Motor neuron (in vitro differentiated cells): Measurements from ENCODE around the gene LTB. TPM values are rescaled to one million over a fixed set of nuclear protein-coding genes. Genes with fewer than 3 reads are reported as not detected.

Source experiments
- ATAC-seq, 8 experiments: fragments of 200-7000 bp; cut with Tn5 transposase; replicated peaks in 6 of 8; 2 replicates each; pipeline ENCODE4 v1.8.0; 2021; ENCODE audit warnings: mild to moderate bottlenecking in 8 of 8, moderate library complexity in 8 of 8
- H3K27ac ChIP-seq, 2 donors: fragments of 250-450 bp; sonication (Bioruptor Pico); 2 replicates each; pipeline ENCODE4 v1.9.0; 2021; ENCODE audit warnings: antibody characterized with exemption in 2 of 2, mild to moderate bottlenecking in 2 of 2, moderate library complexity in 1 of 2
- H3K4me1 ChIP-seq, 2 donors: fragments of 250-450 bp; sonication (Bioruptor Pico); replicated peaks in 1 of 2; 2 replicates each; pipeline ENCODE4 v1.6.1; 2021; ENCODE audit warnings: antibody characterized with exemption in 2 of 2, mild to moderate bottlenecking in 2 of 2, moderate library complexity in 1 of 2
- H3K4me3 ChIP-seq, 5 donors: fragments of 250-450 bp; sonication (Bioruptor Pico); 2 replicates each; pipeline ENCODE4 v1.9.0; 2021; ENCODE audit warnings: antibody characterized with exemption in 5 of 5, mild to moderate bottlenecking in 5 of 5, moderate library complexity in 4 of 5
- WGBS, 10 experiments: fragments of 450-650 bp; shearing (Covaris generic); methylation state at CpG; one replicate each; pipeline ENCODE4 v1.0.0; 2022; 5-methylcytosine and 5-hydroxymethylcytosine counted together
- in situ Hi-C, 9 experiments: fragments of 400-800 bp; cut with MboI; loops; one replicate each; pipeline ENCODE4 v1.15.0; 2021; ENCODE audit warnings: low sequenced_read_pairs in 9 of 9, low pct_unique_long_range_greater_than_20kb in 2 of 9; ENCODE audit not compliant: unreplicated experiment in 9 of 9
- total RNA-seq, 8 experiments: library from RNA; unstranded; fragments of 300-600 nt; gene quantifications; 2 replicates each; pipeline versions ENCODE4 v1.2.3 to v1.2.4, GENCODE V29; 2022

LTB gene, protein sequence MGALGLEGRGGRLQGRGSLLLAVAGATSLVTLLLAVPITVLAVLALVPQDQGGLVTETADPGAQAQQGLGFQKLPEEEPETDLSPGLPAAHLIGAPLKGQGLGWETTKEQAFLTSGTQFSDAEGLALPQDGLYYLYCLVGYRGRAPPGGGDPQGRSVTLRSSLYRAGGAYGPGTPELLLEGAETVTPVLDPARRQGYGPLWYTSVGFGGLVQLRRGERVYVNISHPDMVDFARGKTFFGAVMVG
- total RNA-seq = 1 to 10 TPM in 2 of 8 experiments, under 1 TPM in 5, not detected in 1; 0.18 to 1.9 (median 0.81) TPM

DNA sequence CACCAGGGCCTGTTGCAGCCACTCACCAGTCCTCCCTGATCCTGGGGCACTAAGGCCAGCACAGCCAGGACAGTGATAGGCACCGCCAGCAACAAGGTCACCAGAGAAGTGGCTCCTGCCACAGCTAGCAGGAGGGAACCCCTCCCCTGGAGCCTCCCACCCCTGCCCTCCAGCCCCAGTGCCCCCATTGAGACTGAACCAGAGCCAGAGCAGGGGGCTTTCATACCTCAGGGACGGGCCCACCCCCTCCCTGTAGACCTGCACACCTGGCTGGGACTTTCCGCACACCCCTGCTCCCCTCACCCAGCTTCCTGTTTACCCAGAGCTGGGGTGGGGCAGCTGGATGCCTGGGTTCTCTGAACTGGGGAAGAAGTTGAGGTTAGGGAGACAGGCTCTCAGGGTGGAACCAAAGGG, at the start of gene LTB:
LTB (minus strand) TSS at position 195 of the 414 bp plus-strand sequence; CDS start at position 188, 7 bp downstream.
- WGBS, 10 experiments = no CpG with 5 or more reads among the region's 3 CpGs

GRCh38 chr6:31631681-31632278, 49.6 kb upstream of the LTB start:
- 30 to 80% methylated on average over 1 to 2 of the region's 32 CpGs; no CpG with 5 or more reads in 8 of the 10 experiments for WGBS, 10 experiments

More for the DNA sequence above, at the start of gene LTB:
- H3K4me1 ChIP-seq = peaks cover 2 to 6% of the 10 kb centered on the region in 2 donors
- peak within 1 kb of the TSS; percentile 40 to 51 (median 43) for H3K4me3 ChIP-seq
- no peak for ATAC-seq
- H3K27ac ChIP-seq = no peak within 1 kb of the TSS
- in situ Hi-C loops = no loop called here

DNA sequence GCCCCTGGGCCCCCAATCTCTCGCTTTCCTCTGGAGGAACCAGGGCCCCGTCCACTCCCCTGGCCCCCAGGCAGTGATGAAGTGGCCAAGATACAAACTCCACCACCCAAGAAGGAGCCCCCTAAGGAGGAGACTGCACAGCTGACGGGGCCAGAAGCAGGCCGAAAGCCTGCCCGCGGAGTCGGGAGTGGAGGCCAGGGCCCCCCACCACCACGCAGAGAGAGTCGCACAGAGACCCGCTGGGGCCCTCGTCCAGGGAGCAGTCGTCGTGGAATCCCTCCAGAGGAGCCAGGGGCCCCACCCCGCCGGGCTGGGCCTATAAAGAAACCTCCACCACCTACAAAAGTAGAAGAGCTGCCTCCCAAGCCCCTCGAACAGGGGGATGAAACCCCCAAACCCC, 49.0 kb upstream of the LTB start:
- 95% methylated on average over 4 of the region's 16 CpGs; no CpG with 5 or more reads in 9 of the 10 experiments for WGBS, 10 experiments
- peak in 5 of 8 experiments; percentile 4 to 24 (median 18) for ATAC-seq
- Histone ChIP-seq H3K4me3 (no peak overlapping the region), H3K27ac (no peak overlapping the region), H3K4me1 (peaks cover 0 to 5% of the 10 kb centered on the region in 2 donors)
- in situ Hi-C loops = no loop called here

More at GRCh38 chr6:31631681-31632278, 49.6 kb upstream of the LTB start:
- in situ Hi-C loops = no loop called here
- Histone ChIP-seq H3K4me3 (no peak overlapping the region), H3K27ac (peak overlapping the region in 1 of 2 donors; percentile 45), H3K4me1 (peaks cover 0 to 5% of the 10 kb centered on the region in 2 donors)
- peak in 5 of 8 experiments; percentile 6 to 22 (median 19) for ATAC-seq

DNA sequence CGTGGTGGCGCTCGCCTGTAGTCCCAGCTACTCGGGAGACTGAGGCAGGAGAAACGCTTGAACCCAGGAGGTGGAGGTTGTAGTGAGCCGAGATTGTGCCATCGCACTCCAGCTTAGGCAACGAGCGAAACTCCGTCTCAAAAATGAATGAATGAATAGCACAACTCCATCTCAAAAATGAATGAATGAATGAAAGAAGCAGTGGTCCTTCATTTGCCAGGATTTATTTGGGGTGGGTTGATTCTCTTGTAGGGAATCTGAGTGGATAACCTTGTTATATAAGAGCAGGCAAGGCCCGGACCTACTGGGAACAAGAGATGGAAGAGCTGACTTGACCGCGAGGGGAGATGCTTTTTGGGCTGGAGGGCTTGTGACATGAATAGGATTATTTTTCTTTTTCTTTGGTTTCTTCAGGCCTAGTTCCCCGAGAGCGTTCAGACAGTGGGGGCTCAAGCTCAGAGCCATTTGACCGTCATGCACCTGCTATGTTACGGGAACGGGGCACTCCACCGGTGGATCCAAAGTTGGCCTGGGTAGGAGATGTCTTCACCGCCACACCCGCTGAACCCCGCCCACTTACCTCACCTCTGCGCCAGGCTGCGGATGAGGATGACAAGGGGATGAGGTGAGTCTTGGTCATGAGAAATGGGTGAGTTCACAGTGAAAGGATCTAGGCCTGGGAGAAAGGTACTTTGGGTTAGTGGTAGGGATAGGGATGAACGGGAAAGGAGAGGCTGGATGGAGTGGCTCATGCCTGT, 48.1 kb upstream of the LTB start:
- Histone ChIP-seq H3K27ac (no peak overlapping the region), H3K4me3 (no peak overlapping the region), H3K4me1 (peaks cover 0 to 5% of the 10 kb centered on the region in 2 donors)
- 90 to 100% (median 95%) methylated on average over 1 to 20 of the region's 25 CpGs for WGBS, 10 experiments
- in situ Hi-C loops = no loop called here
- no peak for ATAC-seq

DNA sequence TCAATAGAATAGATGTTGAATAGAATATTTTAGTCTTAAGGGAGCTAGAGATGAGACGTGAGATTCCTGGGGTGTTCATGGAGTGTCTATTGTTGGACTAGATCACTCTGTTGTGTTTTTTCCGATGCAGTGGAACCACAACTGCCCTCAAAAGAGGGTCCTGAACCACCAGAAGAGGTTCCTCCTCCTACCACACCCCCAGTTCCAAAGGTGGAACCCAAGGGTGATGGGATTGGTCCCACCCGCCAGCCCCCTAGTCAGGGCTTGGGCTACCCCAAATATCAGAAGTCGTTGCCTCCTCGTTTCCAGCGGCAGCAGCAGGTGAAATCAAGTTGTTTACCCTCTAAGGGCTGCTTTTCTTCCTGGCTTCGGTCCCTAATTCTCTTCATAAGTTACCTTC, 46.8 kb upstream of the LTB start:
- WGBS, 10 experiments = 86 to 100% (median 93%) methylated on average over 1 to 5 of the region's 7 CpGs; no CpG with 5 or more reads in 3 of the 10 experiments
- no peak overlapping the region for H3K27ac ChIP-seq
- H3K4me3 ChIP-seq = no peak overlapping the region
- peaks cover 0 to 5% of the 10 kb centered on the region in 2 donors for H3K4me1 ChIP-seq
- in situ Hi-C loops = no loop called here
- ATAC-seq = no peak

DNA sequence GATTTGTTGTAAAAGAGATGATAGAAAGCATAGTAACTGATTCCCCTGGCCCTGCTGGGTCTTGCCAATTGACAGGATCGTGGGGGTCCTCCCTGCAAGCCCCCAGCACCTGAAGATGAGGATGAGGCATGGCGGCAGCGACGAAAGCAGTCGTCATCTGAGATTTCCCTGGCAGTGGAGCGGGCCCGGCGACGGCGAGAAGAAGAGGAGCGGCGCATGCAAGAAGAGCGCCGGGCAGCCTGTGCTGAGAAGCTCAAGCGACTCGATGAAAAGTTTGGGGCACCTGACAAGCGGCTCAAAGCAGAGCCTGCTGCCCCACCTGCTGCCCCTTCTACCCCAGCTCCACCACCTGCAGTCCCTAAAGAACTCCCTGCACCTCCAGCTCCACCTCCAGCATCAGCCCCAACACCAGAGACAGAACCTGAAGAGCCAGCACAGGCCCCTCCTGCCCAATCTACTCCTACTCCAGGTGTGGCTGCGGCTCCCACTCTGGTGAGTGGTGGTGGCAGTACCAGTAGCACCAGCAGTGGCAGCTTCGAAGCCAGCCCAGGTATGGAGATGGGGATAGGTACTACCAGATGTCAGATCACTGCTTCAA, 45.6 kb upstream of the LTB start:
- ATAC-seq = no peak
- Histone ChIP-seq H3K27ac (no peak overlapping the region), H3K4me3 (no peak overlapping the region), H3K4me1 (peaks cover 1% of the 10 kb centered on the region in 2 donors)
- 50 to 100% (median 95%) methylated on average over 1 to 14 of the region's 19 CpGs; no CpG with 5 or more reads in 5 of the 10 experiments for WGBS, 10 experiments
- in situ Hi-C loops = no loop called here

DNA sequence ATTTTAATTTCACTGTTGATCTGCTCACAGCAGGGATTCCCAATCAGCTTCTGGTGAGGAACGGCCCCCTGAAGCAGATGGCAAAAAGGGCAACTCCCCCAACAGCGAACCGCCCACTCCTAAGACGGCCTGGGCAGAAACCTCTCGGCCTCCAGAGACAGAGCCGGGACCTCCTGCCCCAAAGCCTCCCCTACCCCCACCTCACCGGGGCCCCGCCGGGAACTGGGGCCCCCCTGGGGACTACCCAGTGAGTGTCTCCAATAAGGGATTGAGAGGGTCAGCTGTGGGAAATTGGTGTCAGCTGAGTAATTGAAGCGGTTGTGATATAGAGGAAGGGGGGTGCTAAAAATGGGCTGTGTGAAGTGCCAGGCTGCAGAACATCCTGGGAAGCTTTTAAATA, 44.7 kb upstream of the LTB start:
- H3K4me1 ChIP-seq = peaks cover 7 to 9% of the 10 kb centered on the region in 2 donors
- in situ Hi-C loops = no loop called here
- H3K27ac ChIP-seq = no peak overlapping the region
- WGBS, 10 experiments = 71 to 100% (median 94%) methylated on average over 1 to 7 of the region's 10 CpGs; no CpG with 5 or more reads in 6 of the 10 experiments
- no peak for ATAC-seq
- H3K4me3 ChIP-seq = no peak overlapping the region

- in situ Hi-C loops = no loop called here
- H3K27ac ChIP-seq = no peak overlapping the region
- 40 to 100% (median 98%) methylated on average over 1 to 10 of the region's 10 CpGs; no CpG with 5 or more reads in 6 of the 10 experiments for WGBS, 10 experiments
- no peak overlapping the region for H3K4me3 ChIP-seq
- H3K4me1 ChIP-seq = peaks cover 7 to 9% of the 10 kb centered on the region in 2 donors
- ATAC-seq = no peak
Observed at GRCh38 chr6:31624070-31624469, 41.8 kb upstream of the LTB start.

- Histone ChIP-seq H3K4me1 (peaks cover 7 to 9% of the 10 kb centered on the region in 2 donors), H3K27ac (no peak overlapping the region), H3K4me3 (peak overlapping the region in 4 of 5 donors; percentile 82 to 91 (median 88))
- ATAC-seq = no peak
- WGBS, 10 experiments = 45 to 100% (median 75%) methylated on average over 2 to 10 of the region's 10 CpGs; no CpG with 5 or more reads in 1 of the 10 experiments
- in situ Hi-C loops = no loop called here
Observed at GRCh38 chr6:31622684-31623091, 40.5 kb upstream of the LTB start.

DNA sequence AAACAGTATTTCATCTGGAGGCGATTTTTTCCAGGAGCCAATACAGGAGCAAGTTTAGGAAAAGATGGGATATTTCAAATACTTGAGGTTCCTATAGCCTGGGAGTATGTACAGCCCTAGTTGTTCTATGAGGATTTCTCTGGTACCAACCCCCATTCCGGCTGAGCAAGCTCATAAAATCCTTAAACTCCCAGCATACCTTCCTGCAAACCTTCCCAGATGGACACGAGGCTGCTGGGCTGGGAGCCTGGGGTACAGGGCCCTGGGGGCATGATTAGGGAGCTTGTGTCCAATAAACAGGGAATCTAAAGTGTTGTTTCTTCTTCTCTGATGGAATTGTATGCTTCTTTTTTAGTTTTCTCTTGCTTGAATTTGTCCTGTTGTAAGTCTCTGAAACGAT, 39.8 kb upstream of the LTB start:
- Histone ChIP-seq H3K4me3 (peak overlapping the region; percentile 58 to 91 (median 85)), H3K27ac (peak overlapping the region in 1 of 2 donors; percentile 96), H3K4me1 (peaks cover 7 to 9% of the 10 kb centered on the region in 2 donors)
- in situ Hi-C loops = no loop called here
- no peak for ATAC-seq
- WGBS, 10 experiments = 0 to 9% (median 0%) methylated on average over 1 to 4 of the region's 4 CpGs; no CpG with 5 or more reads in 2 of the 10 experiments

DNA sequence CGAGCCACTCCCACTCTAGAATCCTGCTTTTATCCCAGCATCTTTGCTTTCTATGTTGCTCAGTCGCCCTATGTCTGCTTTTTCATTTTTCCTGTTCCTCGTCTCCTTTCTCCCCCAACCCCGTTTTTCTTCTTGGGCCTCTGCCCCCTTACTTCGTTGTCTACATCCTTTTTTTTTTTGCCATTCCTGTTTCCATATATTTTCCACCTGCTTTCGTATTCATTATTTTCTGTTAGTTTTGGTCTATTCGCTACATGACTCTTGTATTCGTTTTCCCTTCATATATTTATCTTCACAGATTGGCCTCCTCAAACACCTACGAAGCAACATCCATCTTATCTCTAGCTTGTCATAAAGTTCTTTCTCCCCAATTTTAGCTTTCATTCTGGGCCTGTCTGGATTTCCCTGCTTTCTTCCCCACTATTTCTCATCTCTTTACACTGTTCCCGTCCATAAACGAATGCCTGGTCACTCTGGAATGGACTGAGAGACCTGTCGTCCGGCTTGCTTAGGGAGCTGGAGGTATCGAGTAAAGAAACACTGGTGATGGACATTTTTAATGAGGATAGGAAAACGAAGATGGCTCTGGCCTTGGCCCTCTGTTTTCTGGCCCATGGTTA, 39.2 kb upstream of the LTB start:
- ATAC-seq = no peak
- WGBS, 10 experiments = 0 to 3% (median 1%) methylated on average over 6 to 14 of the region's 15 CpGs
- in situ Hi-C loops = no loop called here
- Histone ChIP-seq H3K4me1 (peaks cover 7 to 9% of the 10 kb centered on the region in 2 donors), H3K27ac (peak overlapping the region; percentile 91 to 96), H3K4me3 (peak overlapping the region; percentile 58 to 91 (median 85))

DNA sequence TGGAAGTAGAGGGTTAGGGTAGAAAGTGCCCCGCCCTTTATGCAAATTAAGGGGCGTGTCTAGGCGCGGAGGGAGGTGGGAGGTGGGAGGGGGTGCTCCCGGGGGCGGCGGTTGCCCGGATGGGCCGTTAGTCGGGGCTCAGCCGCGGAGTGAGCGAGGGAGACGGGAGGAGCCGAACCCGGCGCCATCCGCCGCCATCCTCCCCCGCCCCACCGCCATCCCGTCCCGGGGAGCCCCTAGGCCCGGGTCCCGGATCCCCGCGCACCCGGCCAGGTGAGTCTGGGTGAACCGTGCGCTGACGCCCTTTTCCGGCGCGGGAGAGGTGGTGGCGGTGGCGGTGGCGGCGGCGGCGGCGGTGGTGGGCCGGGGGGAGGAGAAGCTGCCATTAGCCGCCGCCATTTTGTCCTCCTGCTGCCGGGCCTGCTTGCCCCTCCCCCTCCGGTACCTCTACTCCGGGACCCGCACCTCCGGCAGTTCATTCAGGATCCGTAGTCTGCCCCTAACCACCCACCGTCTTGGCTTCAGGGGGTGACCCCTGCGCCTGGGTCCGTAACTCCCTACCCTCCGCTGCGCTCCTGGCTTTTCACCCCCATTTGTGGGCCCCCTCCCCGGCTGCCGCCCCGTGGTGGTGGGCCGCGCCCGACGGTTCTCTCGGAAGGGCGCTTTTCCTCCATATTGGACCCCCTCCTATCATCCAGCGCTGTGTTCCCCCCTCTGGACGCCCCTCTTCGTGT, 38.5 kb upstream of the LTB start, which contains the start of gene PRRC2A:
PRRC2A (plus strand) TSS at position 130 of the 734 bp plus-strand sequence. CDS start 2,075 bp downstream, outside the sequence.
- ATAC-seq = peak; percentile 16 to 75 (median 70)
- 0% methylated on average over 3 to 4 of the region's 67 CpGs; no CpG with 5 or more reads in 6 of the 10 experiments for WGBS, 10 experiments
- Histone ChIP-seq H3K27ac (peak within 1 kb of the TSS; percentile 97 to 98), H3K4me3 (peak within 1 kb of the TSS; percentile 58 to 91 (median 85)), H3K4me1 (peaks cover 7 to 9% of the 10 kb centered on the region in 2 donors)
- in situ Hi-C loops = no loop called here
